GM19099 (cell line): Measurements from ENCODE around the gene ELOVL7.

Experiments used
- POLR2A ChIP-seq: IDR thresholded peaks from 3 replicates; pipeline ENCODE4 v1.6.1; 2011; ENCODE audit warnings: low read depth; ENCODE audit not compliant: insufficient read length; ENCODE audit errors: extremely low read depth

The ELOVL7 gene

GRCh38 chr5:60843936-60844905 lies at the start of gene ELOVL7:
TSS of gene ELOVL7 (minus strand) at chr5:60844269. CDS start at chr5:60787397, 56,872 bp downstream.
- no peak for TF ChIP-seq POLR2A

DNA sequence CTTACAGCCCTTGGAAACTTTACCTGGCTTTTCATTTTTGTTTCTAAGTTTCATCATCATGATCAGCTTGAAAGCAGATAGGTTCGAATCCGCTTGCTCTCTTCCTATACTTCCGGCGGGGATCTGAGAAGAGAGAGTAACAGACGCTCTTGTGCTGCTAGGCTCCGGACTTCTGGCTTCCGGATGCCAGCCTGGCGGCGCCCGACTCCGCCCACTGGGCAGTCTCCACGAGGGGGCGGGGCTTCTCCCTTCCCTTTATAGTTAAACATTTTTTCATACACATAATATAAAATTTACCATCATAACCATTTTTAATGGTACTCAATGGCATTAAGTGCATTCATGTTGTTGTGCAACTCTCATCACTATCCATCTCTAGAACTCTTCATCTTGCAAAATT lies 49.5 kb upstream of the ELOVL7 start:
- TF ChIP-seq POLR2A, result no peak

DNA sequence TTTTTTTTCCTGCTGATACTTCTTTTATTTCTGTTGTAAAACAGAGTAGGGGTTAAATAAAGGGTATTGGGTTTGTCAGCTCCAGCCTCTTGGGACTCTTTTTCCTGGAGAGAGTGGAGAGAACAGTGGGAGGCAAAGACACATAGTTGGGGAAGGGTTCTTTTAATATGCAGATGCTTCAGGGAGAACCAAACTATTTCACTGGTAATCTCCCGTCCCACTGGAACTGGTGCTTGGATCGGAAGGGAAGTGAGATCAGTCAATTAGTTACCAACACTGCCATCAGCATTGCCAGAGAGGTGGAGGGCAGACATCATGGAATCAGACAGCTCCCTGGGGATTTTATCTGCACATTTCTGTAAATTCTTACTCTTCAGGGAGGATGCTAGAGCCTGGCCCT lies 47.6 kb upstream of the ELOVL7 start:
- no peak for TF ChIP-seq POLR2A

DNA sequence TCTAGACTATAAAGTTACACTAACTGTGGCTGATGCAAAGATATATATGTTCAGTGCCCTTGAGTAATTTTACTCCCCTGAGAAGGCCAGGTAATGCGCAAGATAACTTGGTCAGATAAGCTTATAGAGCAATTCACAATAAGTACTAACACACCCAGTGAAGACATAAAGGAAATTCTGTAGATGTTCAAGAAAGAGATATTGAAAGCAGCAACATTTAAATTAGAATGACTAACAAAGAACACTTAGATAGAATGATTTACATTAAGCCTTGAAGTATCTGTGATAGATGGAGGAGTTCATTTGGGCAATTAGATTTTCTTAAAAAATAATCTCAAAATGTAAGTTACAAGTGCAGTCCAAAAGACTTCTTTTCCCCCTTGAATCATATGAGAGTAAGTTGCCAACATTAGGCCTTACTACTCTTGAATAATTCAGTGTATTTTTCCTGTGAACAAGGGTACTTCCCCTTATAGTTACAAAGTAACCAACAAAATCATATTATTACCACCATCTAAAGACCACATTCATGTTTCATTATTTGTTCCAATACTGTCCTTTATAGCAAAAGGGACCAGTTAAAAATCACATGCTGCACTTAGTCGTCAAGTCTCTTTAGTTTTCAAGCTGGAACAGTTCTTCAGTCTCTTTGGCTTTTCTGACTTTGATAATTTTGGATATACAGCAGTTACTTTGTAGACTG lies 44.4 kb upstream of the ELOVL7 start:
- no peak for TF ChIP-seq POLR2A

- no peak for TF ChIP-seq POLR2A
Observed at GRCh38 chr5:60887746-60888145, 43.7 kb upstream of the ELOVL7 start.

- TF ChIP-seq POLR2A, result no peak
Observed at GRCh38 chr5:60887096-60887495, 43.0 kb upstream of the ELOVL7 start.

- no peak for TF ChIP-seq POLR2A
Observed at GRCh38 chr5:60886158-60886557, 42.1 kb upstream of the ELOVL7 start.

- TF ChIP-seq POLR2A, result no peak
Observed at GRCh38 chr5:60883229-60883628, 39.2 kb upstream of the ELOVL7 start.

DNA sequence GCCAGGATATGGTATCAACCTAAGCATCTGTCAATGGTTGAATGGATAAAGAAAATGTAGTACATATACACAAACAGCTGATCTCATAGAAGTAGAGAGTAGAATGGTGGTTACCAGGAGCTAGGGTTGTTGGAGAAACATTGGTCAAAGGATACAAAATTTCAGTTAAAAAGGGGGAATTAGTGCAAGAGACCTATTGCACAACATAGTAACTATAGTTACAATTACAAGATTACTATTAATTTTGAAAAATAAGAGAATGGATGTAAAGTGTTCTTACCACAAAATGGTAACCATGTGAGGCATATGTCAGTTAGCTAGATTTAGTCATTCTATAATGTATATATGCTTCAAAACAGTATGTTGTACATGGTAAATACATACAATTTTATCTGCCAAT lies 28.8 kb upstream of the ELOVL7 start:
- no peak for TF ChIP-seq POLR2A

DNA sequence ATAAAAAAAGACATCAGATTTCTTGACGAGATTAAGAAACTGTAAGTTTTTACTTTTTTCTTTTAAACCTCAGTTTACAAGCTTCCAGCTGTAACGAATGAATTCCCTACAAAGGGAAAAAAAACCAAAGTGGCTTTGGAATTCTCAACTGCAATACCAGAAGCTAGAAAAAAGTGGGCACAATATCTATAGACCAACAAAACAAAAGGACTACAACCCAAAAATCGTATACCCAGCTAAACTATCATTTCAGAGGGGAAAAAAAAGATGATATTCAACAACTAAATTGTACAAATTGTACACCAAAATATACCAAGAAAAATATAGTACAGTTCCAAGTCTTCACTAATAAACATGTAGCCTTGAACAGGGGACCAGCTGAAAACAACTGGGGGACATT lies 26.8 kb upstream of the ELOVL7 start:
- TF ChIP-seq POLR2A, result no peak

DNA sequence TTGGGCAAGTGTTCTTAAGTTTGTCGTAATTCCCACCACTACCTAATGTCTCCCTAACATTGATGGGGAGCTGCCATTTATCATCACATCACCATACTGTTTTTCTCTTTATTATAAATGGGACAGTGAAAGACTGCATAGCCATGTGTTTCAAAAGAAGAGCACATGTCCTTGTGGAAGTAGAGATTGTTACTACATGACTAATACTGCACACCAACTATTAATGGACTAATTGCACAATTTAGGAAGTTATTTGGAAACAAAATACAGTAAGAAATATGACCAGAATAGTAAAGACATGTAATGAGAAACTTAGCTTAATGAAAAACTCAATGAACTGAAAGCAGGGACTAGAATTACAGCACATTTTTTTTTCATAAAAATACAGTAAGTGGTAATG lies 12.0 kb upstream of the ELOVL7 start:
- TF ChIP-seq POLR2A, result no peak

DNA sequence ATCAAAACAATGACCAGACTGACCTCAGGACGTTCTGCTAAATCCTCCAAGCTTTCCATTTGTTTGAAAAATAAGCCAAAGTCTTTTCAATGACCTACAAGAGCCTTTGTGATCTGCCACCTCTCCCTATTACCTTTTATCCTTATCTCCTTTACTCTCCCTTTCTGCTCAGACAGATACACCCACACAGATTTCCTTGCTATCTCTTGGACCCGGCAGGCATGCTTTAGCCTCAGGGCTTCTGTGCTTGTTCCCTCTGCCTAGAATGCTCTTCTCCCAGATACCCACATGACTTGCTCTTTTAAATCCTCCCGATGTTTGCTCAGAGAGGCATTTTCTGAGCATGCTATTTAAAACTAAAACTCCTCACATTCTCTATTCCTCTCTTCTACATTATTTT lies 8.9 kb upstream of the ELOVL7 start:
- TF ChIP-seq POLR2A, result no peak

GRCh38 chr5:60852317-60852716 lies 8.2 kb upstream of the ELOVL7 start:
- TF ChIP-seq POLR2A, result no peak

GRCh38 chr5:60851626-60852025 lies 7.6 kb upstream of the ELOVL7 start:
- no peak for TF ChIP-seq POLR2A

GRCh38 chr5:60846298-60846697 lies 2.2 kb upstream of the ELOVL7 start:
- no peak for TF ChIP-seq POLR2A

GRCh38 chr5:60843386-60843935 lies 608 bp downstream of the ELOVL7 start:
- no peak for TF ChIP-seq POLR2A

- no peak for TF ChIP-seq POLR2A
Observed at GRCh38 chr5:60842871-60843385, 1.1 kb downstream of the ELOVL7 start.
